Daoy (cell line): Measurements from ENCODE around the gene NDFIP1. TPM values are rescaled to one million over a fixed set of nuclear protein-coding genes. Genes with fewer than 3 reads are reported as not detected.

Source experiments
- DNase-seq: peaks from one replicate; pipeline ENCODE4 v3.0.0-alpha.2; 2015; ENCODE audit warnings: low read depth
- total RNA-seq: library from RNA; depleted of rRNA; stranded (reverse); fragments of >200 nt; shearing (Covaris generic); gene quantifications from 2 replicates; pipeline ENCODE4 v1.2.3, GENCODE V29; 2014; rRNA removed

Gene NDFIP1
- total RNA-seq, 1 experiment from 2014 or later: 31.8 TPM

DNA sequence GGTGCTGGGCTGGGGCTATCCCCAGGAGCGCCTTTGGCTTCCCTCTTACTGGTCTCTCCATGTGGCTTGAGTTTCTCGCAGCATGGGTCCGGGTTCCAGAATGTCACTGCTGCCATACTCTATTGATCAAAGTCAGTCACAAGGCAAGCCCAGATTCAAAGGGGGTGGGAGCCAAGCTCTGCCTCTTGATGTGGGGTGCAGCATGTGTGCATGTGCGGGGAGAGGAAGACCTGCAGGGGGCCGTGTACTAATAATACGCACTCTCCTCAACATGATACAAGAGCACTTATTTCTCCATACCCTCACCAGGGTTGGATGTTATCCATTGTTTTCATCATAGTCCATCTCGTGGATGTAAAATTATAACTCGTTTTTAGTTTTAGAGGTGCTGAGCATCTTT lies 81.2 kb downstream of the NDFIP1 start:
- DNase-seq: no peak

DNA sequence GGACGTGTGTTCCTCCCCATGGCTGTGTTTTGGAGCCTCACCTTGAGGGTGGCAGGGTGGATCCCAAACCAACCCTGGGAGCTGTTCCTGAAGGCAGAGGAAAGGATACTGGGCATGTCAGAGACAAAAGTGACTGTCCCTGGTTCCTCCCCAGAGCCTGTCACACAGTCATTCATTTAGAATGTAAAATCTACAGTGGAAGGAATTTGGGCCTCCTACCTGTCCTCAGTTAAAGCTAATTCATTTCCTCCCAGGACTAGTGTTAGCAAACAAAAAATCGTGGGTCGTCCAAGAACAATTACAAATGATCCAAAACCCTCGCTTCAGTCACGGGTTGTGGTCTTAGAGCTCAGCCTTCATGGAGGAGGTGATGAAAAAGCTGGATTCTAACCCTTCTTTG lies 83.2 kb downstream of the NDFIP1 start:
- no peak for DNase-seq

DNA sequence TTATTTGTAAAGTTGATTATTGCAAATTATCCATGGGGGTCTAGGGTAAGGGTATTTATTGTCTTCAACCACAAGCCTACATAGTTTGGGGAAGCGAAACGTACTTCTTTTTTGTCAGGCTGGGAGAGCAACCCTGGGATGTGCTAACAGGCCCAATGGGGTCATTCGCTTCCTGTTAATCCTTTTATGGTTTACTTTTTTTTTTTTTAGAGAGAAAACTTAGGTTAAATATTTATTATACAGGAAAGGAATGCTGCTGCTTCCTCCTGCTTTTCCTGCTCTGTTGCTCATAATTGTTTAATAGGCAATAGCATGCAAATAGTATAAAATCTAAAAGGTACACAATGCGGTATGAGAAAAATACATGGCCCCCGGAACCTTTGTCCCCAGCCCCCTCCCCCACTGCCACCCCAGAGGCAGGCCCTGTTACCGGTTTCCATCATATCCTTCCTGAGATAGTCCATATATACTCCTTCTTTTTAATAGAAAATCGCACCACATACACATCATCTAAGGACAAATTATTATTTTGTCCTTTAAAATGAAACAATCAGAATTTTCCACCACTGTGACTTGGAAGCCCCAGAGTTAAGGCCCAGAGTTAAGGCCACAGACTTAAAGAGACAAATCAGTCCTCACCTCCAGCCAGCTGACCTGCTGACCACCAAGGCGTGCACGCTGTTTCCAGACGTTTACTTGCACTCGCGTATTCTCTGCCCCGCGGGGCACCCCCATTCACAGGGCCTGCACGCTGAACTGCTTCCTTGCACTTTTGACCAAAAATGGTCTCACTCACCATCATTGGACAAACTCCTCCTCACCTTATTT lies 83.9 kb downstream of the NDFIP1 start:
- DNase-seq: no peak

DNA sequence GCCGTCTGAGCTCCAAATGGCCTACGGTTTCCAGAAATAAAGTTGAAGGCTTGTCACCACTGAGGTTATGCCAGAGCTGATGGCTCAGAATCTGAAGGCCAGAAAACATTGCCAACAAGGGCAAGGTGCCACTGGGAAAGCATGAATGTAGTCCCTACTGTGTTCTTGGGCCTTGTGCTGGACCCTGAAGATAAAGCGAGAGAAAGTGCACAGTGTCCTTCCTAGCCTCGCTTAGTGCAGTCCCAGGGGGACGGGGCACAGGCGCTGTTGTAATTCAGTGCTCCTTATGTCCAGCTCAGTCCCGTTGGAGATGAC lies 84.5 kb downstream of the NDFIP1 start:
- no peak for DNase-seq

DNA sequence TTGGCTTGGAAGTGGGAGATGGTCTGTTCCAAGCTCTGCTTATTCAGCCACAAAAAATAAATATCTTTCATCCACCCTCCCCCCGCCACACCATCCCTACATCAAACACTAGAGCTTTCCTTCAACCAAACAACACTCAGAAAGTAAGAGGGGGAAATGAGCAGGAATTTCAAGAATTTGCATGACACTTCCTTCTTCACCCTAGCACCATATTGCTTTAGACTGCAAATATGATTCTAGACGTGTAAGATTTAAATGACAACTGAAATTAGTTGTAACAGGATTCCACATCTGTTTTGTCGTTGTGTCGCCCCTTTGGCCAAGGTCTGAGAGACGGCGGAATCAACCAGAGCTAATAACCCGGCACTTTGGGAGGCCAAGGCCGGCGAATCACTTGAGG lies 88.5 kb downstream of the NDFIP1 start:
- DNase-seq: no peak

DNA sequence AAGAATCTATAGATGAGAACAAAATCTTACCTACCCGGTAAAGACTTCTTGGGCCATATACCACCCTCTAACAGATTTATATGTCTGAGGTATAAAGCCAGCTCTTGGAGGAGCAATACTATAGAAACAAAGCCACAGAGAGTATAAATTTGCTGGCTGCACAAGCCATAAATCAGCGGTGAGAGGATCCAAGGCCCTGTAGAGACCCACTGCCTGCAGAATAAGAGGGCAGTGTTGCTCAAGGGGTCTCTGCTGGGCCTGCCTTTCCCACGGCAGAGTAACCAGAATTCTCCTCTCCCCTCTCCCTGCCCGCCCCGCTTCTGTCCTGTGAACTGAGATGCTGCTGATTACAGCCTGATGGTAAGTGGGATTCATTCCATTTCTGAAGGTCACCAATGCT lies 89.2 kb downstream of the NDFIP1 start:
- DNase-seq: no peak

DNA sequence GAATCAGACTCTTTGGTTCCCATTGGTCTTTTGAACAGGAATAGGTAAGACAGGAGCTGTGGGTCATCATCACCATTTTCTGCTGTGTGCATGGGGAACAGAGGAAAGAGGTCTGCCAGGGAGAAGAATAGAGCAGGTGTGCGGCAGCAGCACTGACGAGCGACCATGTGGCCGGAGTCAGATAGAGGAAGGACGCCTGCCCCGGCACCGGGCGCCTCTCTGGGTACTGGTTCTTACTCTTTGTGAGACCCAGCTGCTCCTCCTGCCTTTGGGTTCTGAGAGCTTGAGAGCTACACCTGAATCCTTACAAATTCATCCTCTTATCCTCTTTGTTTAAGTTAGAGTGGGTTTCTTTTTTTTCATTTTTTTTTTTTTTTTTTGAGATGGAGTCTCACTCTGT lies 90.8 kb downstream of the NDFIP1 start:
- no peak for DNase-seq

DNA sequence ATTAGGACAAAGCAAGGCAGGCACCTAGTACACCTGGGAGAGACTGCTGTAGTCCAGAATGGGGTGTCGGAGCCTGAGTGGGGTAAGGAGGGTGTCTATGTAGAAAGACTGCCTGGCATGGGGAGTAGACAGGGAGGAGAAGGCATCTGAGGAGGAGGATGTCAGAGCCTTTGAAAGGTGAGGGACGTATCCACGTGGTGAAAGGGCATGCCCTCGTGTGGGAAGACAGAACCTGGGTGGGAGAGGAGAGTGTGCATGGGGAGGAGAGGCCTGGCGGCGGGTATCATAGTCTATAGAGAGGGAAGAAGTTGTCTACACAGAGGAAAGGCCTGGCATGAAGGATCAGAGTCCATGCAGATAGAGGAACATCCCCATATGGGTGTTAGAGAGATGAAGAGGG lies 91.8 kb downstream of the NDFIP1 start:
- no peak for DNase-seq

DNA sequence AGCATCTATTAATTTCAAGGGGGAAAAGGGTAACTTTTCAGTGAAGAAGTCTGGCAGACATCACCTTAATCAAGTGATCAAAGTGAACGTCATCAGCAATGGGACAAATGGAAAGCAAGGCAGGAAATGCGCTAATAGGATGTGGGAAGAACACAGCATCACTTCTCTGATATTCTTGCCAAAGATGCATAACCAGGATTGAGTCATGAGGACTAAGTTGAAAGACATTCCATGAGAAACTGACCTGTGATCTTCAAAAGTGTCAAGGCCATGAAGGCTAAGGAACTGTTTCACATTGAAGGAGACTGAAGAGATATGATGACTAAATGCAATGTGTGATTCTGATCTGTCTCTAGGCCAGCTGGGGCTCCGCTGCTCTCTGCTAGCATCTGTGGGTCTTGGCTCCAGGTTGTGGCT lies 92.9 kb downstream of the NDFIP1 start:
- DNase-seq: peak; percentile 88

DNA sequence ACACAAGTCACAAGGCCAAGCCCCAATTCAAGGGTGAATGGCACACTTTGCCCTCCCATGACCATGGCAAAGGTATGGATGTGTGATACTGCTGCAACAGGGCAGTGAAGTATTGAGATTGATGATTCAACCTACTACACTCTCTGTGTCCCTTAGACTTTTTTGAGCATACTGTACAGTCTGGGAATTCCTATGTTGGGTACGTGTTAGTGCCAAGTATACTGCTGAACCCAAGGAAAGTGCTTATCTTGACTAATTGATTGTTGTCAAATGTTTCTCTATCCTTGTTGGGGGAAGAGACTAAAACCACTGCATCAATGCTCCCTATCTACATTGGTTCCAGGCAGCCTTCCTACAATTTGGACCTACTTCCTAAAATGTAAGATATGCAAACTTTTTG lies 93.7 kb downstream of the NDFIP1 start:
- DNase-seq: peak; percentile 66

Other genes starting within 250 kb of the NDFIP1 start
- gene PCDH1, start 230.4 kb upstream of the NDFIP1 start, total RNA-seq: 2.7 and 4.1 TPM in 2 replicates
- gene DELE1, start 184.9 kb upstream of the NDFIP1 start, total RNA-seq: 40.5 and 52.2 TPM in 2 replicates
- 0.03 TPM in 1 of 2 replicates, not detected in the other for gene PCDH12, start 150.6 kb upstream of the NDFIP1 start, total RNA-seq
- gene RNF14, start 139.7 kb upstream of the NDFIP1 start, total RNA-seq: 80.7 and 90.4 TPM in 2 replicates
- gene GNPDA1, start 95.8 kb upstream of the NDFIP1 start, total RNA-seq: 43.5 and 68.6 TPM in 2 replicates
- gene SPRY4, start 216.2 kb downstream of the NDFIP1 start, total RNA-seq: 3.2 and 3.7 TPM in 2 replicates